Mucosa of descending colon (tissue), 3 donors: ENCODE data around the gene NR3C2. TPM values are rescaled to one million over a fixed set of nuclear protein-coding genes. Genes with fewer than 3 reads are reported as not detected.

Experiments used
- ATAC-seq: fragments of 200-7000 bp; cut with Tn5 transposase; one replicate; pipeline ENCODE4 v1.9.1; 2020; ENCODE audit warnings: mild to moderate bottlenecking, moderate library complexity
- DNase-seq, 3 donors: peaks; one replicate each; pipeline ENCODE4 v3.0.0-alpha.2; 2020
- H3K36me3 ChIP-seq: fragments of 200-600 bp; one replicate; pipeline ENCODE4 v1.8.0; 2021; ENCODE audit warnings: low read depth, mild to moderate bottlenecking
- H3K4me1 ChIP-seq: fragments of 200-600 bp; one replicate; pipeline ENCODE4 v1.8.0; 2021; ENCODE audit warnings: low read depth, mild to moderate bottlenecking
- H3K4me3 ChIP-seq: fragments of 200-600 bp; one replicate; pipeline ENCODE4 v1.8.0; 2021; ENCODE audit warnings: mild to moderate bottlenecking
- H3K9me3 ChIP-seq: fragments of 200-600 bp; one replicate; pipeline ENCODE4 v1.8.0; 2021; ENCODE audit warnings: mild to moderate bottlenecking
- CTCF ChIP-seq: fragments of 200-600 bp; IDR thresholded peaks from one replicate; pipeline ENCODE4 v1.8.0; 2022; ENCODE audit warnings: antibody characterized with exemption, mild to moderate bottlenecking
- intact Hi-C, 2 donors: fragments of 100-400 bp; cut with DNase I in 1 of 2; cut with micrococcal nuclease in 1 of 2; formaldehyde crosslinking; loops; one replicate each; pipeline versions ENCODE4 v1.11.0 to v1.11.1; 2022; cut with DNase I, micrococcal nuclease
- total RNA-seq, 3 donors: library from RNA; stranded (reverse); fragmentation: NEBNext Ultra II Directional in 2 of 3; extraction: Animal tissue kit (Norgen Biotek cat#: 25700) in 2 of 3; gene quantifications; one replicate each; pipeline versions ENCODE4 v1.2.1 to v1.2.4, GENCODE V29; 2021 to 2023
- donor health status: DM: no; HTN: no; CAD: no; lungs with moderate emphysema.
- donor health status: DM: no; HTN: no; CAD: no.
- donor health status: DM: no; HTN: yes; CAD: no.

Gene NR3C2
- total RNA-seq, 3 donors from 2014 or later = 86.5 to 205 (median 108) TPM

- intact Hi-C loops = no loop called here
- no peak for TF ChIP-seq CTCF
- Histone ChIP-seq H3K9me3 (no peaks in the 10 kb centered on the region), H3K4me1 (peaks cover 8% of the 10 kb centered on the region), H3K36me3 (no peaks in the 10 kb centered on the region), H3K4me3 (no peak overlapping the region)
- ATAC-seq (no peak), DNase-seq (no peak)
Observed at GRCh38 chr4:148315049-148315448, 127.2 kb downstream of the NR3C2 start.

GRCh38 chr4:148312956-148313490 is 129.2 kb downstream of the NR3C2 start:
- DNase-seq (no peak), ATAC-seq (no peak)
- no peaks in the 10 kb centered on the region for H3K36me3 ChIP-seq
- intact Hi-C loops = no loop called here
- no peaks in the 10 kb centered on the region for H3K9me3 ChIP-seq
- H3K4me1 ChIP-seq = peaks cover 8% of the 10 kb centered on the region
- H3K4me3 ChIP-seq = no peak overlapping the region
- no peak for TF ChIP-seq CTCF

GRCh38 chr4:148311526-148311925 is 130.7 kb downstream of the NR3C2 start:
- ATAC-seq (peak; percentile 15), DNase-seq (no peak)
- Histone ChIP-seq H3K4me3 (no peak overlapping the region), H3K4me1 (peaks cover 8% of the 10 kb centered on the region), H3K9me3 (no peaks in the 10 kb centered on the region), H3K36me3 (no peaks in the 10 kb centered on the region)
- intact Hi-C loops = no loop called here
- TF ChIP-seq CTCF = no peak

- no peaks in the 10 kb centered on the region for H3K9me3 ChIP-seq
- intact Hi-C loops = no loop called here
Observed at GRCh38 chr4:148310756-148311155, 131.5 kb downstream of the NR3C2 start.

GRCh38 chr4:148305751-148306150 is 136.5 kb downstream of the NR3C2 start:
- DNase-seq (no peak), ATAC-seq (no peak)
- peaks cover under 1% of the 10 kb centered on the region for H3K9me3 ChIP-seq
- H3K4me3 ChIP-seq = no peak overlapping the region
- no peak for TF ChIP-seq CTCF
- no peaks in the 10 kb centered on the region for H3K36me3 ChIP-seq
- H3K4me1 ChIP-seq = no peaks in the 10 kb centered on the region
- intact Hi-C loops = no loop called here

More at GRCh38 chr4:148310756-148311155, 131.5 kb downstream of the NR3C2 start:
- Histone ChIP-seq H3K36me3 (no peaks in the 10 kb centered on the region), H3K4me3 (no peak overlapping the region), H3K4me1 (peaks cover 8% of the 10 kb centered on the region)
- DNase-seq (no peak), ATAC-seq (no peak)
- no peak for TF ChIP-seq CTCF

- no peak for DNase-seq
- Histone ChIP-seq H3K4me3 (no peak overlapping the region), H3K9me3 (peaks cover 3% of the 10 kb centered on the region), H3K36me3 (no peaks in the 10 kb centered on the region), H3K4me1 (no peaks in the 10 kb centered on the region)
- ATAC-seq = no peak
- intact Hi-C loops = no loop called here
- no peak for TF ChIP-seq CTCF
Observed at GRCh38 chr4:148302416-148302815, 139.8 kb downstream of the NR3C2 start.
